Osteocyte (in vitro differentiated cells): Measurements from ENCODE around the gene GPD2. TPM values are rescaled to one million over a fixed set of nuclear protein-coding genes. Genes with fewer than 3 reads are reported as not detected.

Experiments
- DNase-seq: peaks from one replicate; pipeline ENCODE4 v3.0.0; 2021; ENCODE audit warnings: mixed read lengths; ENCODE audit not compliant: unreplicated experiment; ENCODE audit errors: extremely low spot score
- H3K27ac Mint-ChIP-seq: one replicate; pipeline ENCODE4 v1.8.0; 2021; ENCODE audit warnings: mild to moderate bottlenecking, mixed read lengths; ENCODE audit not compliant: unreplicated experiment
- H3K27me3 Mint-ChIP-seq: one replicate; pipeline ENCODE4 v1.8.0; 2021; ENCODE audit warnings: mixed read lengths; ENCODE audit not compliant: unreplicated experiment
- H3K36me3 Mint-ChIP-seq: one replicate; pipeline ENCODE4 v1.8.0; 2021; ENCODE audit warnings: mixed read lengths; ENCODE audit not compliant: unreplicated experiment
- H3K4me1 Mint-ChIP-seq: one replicate; pipeline ENCODE4 v1.8.0; 2021; ENCODE audit warnings: mixed read lengths; ENCODE audit not compliant: unreplicated experiment
- H3K4me3 Mint-ChIP-seq: one replicate; pipeline ENCODE4 v1.8.0; 2021; ENCODE audit warnings: mild to moderate bottlenecking, moderate library complexity, mixed read lengths; ENCODE audit not compliant: unreplicated experiment
- H3K9me3 Mint-ChIP-seq: one replicate; pipeline ENCODE4 v1.8.0; 2021; ENCODE audit warnings: mixed read lengths; ENCODE audit not compliant: unreplicated experiment
- total RNA-seq: library from RNA; stranded (reverse); gene quantifications from 2 replicates; pipeline ENCODE4 v1.2.1, GENCODE V29; 2021
- TF ChIP-seq, protein P1 (sequence below): fragments of 200-600 bp; sonication (generic); IDR thresholded peaks from 2 replicates; pipeline ENCODE4 v1.5.0; 2021; ENCODE audit warnings: antibody characterized with exemption, mild to moderate bottlenecking, moderate library complexity

Gene GPD2
- total RNA-seq, 1 donor from 2014 or later = 21.8 TPM

DNA sequence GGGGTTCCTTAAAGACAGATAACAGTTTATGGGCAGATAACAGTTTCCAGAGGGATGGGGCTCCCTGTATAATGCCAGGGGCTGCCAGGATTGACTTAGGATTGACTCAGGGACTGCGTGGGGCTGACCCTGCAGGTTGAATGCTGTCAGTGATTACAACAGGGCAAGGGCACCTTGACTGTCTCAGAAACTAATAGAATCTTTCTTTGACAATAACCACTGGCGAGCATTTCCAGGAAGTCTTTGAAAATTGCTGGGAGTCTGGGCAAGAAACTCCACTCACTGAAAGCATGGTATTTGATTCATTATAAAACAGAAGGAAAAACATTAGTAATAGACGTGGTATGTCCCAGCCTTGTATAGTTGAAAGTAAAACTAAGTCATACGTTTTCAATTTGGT lies 101.0 kb downstream of the GPD2 start:
- H3K27ac Mint-ChIP-seq = peak overlapping the region; percentile 70
- H3K9me3 Mint-ChIP-seq = peaks cover 15% of the 10 kb centered on the region
- TF ChIP-seq, protein P1, sequence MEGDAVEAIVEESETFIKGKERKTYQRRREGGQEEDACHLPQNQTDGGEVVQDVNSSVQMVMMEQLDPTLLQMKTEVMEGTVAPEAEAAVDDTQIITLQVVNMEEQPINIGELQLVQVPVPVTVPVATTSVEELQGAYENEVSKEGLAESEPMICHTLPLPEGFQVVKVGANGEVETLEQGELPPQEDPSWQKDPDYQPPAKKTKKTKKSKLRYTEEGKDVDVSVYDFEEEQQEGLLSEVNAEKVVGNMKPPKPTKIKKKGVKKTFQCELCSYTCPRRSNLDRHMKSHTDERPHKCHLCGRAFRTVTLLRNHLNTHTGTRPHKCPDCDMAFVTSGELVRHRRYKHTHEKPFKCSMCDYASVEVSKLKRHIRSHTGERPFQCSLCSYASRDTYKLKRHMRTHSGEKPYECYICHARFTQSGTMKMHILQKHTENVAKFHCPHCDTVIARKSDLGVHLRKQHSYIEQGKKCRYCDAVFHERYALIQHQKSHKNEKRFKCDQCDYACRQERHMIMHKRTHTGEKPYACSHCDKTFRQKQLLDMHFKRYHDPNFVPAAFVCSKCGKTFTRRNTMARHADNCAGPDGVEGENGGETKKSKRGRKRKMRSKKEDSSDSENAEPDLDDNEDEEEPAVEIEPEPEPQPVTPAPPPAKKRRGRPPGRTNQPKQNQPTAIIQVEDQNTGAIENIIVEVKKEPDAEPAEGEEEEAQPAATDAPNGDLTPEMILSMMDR = no peak
- H3K36me3 Mint-ChIP-seq = peaks cover 10% of the 10 kb centered on the region
- DNase-seq = no peak
- peaks cover 55% of the 10 kb centered on the region for H3K4me1 Mint-ChIP-seq
- H3K27me3 Mint-ChIP-seq = no peaks in the 10 kb centered on the region
- H3K4me3 Mint-ChIP-seq = no peak overlapping the region

- H3K4me3 Mint-ChIP-seq = no peak overlapping the region
- peaks cover 13% of the 10 kb centered on the region for H3K9me3 Mint-ChIP-seq
- no peaks in the 10 kb centered on the region for H3K27me3 Mint-ChIP-seq
- no peak for DNase-seq
- peaks cover 9% of the 10 kb centered on the region for H3K36me3 Mint-ChIP-seq
- TF ChIP-seq, protein P1 = no peak
- peaks cover 60% of the 10 kb centered on the region for H3K4me1 Mint-ChIP-seq
- peak overlapping the region; percentile 28 for H3K27ac Mint-ChIP-seq
Observed at GRCh38 chr2:156538083-156538504, 101.9 kb downstream of the GPD2 start.

- no peak overlapping the region for H3K4me3 Mint-ChIP-seq
- no peak for DNase-seq
- TF ChIP-seq, protein P1 = no peak
- H3K9me3 Mint-ChIP-seq = peaks cover 1% of the 10 kb centered on the region
- peaks cover 59% of the 10 kb centered on the region for H3K4me1 Mint-ChIP-seq
- H3K27me3 Mint-ChIP-seq = no peaks in the 10 kb centered on the region
- H3K27ac Mint-ChIP-seq = no peak overlapping the region
- peaks cover 5% of the 10 kb centered on the region for H3K36me3 Mint-ChIP-seq
Observed at GRCh38 chr2:156539086-156539860, 103.1 kb downstream of the GPD2 start.

DNA sequence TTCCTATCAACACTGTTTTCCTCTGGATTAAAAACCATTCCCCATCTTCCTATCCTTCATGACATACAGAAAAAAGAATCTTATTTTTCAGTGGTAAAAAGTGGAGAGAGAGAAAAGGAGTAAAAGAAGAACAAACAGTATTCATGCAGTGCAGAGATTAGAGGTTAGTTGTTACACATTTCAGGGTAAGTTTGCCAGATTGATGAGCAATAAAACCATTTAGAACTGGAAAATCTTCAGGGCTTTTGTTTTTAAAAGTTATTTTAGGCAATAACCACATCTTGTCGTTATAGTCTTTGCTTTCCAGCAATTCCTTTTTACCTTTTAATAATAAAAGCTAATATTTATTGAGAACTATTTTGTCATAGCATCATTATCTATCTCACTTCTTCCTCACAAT lies 104.5 kb downstream of the GPD2 start:
- Mint-ChIP-seq H3K27me3 (no peaks in the 10 kb centered on the region), H3K27ac (no peak overlapping the region), H3K4me3 (no peak overlapping the region), H3K9me3 (no peaks in the 10 kb centered on the region), H3K36me3 (peaks cover 9% of the 10 kb centered on the region), H3K4me1 (peaks cover 58% of the 10 kb centered on the region)
- TF ChIP-seq, protein P1 = no peak
- no peak for DNase-seq

DNA sequence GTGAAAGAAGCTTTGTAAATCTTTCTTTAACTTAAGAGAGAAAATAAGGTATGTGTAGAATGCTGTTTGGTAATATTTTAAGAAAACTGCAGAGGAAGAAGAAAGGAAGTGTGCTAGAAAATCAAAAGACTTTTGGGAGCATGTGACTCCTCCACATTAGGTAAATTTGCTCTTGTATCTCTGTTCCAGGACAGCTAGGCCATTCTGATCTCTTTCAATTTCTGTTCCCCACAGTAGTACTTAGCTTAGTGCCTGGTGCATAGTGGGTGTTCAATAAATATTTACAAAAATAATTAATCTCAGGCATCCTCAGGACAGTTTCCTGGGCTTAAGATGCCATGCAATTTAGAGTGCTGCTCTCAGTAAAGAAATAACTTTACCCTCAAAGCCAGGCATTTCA lies 105.0 kb downstream of the GPD2 start:
- H3K9me3 Mint-ChIP-seq = no peaks in the 10 kb centered on the region
- no peak for DNase-seq
- H3K4me3 Mint-ChIP-seq = no peak overlapping the region
- H3K27me3 Mint-ChIP-seq = no peaks in the 10 kb centered on the region
- peaks cover 57% of the 10 kb centered on the region for H3K4me1 Mint-ChIP-seq
- TF ChIP-seq, protein P1 = no peak
- H3K27ac Mint-ChIP-seq = no peak overlapping the region
- H3K36me3 Mint-ChIP-seq = peaks cover 9% of the 10 kb centered on the region
